Raji (cell line): ENCODE measurements around the gene UQCRQ.

Experiments
- POLR2A ChIP-seq: IDR thresholded peaks from 2 replicates; pipeline ENCODE4 v1.6.1; 2011; ENCODE audit warnings: low read depth, low read length, control low read depth; ENCODE audit not compliant: insufficient read depth

Gene UQCRQ

DNA sequence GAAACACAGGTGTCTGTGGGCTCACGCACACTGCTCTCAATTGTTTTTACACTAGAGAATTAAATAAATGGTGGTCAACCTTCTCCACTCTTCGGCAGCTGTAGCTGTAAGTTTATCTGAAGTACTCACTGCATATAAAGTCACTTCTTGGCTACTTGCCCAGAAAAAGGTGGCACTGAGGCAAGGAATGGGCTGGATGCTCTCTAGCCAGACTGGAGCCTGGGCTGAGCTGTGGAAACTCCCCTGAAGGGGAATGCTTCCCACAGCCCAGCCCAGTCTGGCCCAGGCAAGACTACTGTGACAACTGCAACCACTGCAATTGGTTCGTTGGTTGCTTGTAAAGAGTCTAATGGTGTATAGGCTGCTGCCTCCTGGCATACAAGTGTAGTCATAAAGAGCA lies 11.5 kb downstream of the UQCRQ start:
- TF ChIP-seq POLR2A = no peak

DNA sequence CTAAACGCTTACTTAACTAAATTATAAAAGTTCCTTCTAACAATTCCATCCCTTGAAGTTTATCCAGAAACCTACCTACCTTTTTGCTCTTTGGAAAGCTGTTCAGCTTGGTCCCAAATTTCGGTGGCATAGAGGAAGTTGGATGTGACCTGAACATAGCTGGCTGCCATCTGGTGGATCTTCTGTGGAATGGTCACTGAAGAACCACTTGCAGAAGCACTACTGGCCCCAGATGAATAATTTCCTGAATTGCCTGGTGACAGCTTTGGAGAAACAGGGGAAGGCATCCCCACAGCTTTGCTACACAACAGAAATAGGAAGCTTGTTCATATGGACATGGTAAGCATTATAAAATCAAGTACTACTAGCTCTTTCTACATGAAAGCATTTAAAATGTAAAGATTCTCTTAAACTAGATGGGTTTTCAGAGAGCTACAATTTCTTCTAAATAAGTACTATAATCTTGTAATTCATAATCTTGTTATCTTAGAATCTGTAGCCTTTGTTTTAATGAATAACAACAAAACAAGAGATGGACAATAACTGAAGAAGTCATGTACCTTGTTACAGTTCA lies 16.9 kb downstream of the UQCRQ start:
- TF ChIP-seq POLR2A = no peak

DNA sequence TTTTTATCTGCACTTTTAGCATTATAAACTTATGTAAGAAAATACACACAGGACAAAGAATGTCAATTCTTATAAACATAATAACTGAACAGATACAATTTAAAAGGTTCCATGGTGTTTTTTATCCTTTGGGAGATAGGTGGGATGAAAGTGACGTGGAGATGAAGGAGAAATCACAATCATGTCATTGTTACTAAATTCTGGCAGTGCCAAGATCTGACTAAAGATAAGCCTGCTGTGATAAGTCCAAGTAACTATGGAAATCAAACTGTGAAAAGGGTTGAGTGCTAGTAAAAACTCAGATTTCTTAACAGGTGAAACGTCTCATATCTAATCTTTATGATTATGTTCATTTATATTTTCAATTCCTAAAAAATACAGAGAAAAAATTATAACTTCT lies 18.1 kb downstream of the UQCRQ start:
- TF ChIP-seq POLR2A = no peak

- TF ChIP-seq POLR2A = no peak
These were observed 19.8 kb downstream of the UQCRQ start for GRCh38 chr5:132886064-132886823.

- TF ChIP-seq POLR2A = no peak
These were observed 20.8 kb downstream of the UQCRQ start for GRCh38 chr5:132887283-132887682.

GRCh38 chr5:132889501-132889900 lies 23.1 kb downstream of the UQCRQ start:
- TF ChIP-seq POLR2A = no peak

DNA sequence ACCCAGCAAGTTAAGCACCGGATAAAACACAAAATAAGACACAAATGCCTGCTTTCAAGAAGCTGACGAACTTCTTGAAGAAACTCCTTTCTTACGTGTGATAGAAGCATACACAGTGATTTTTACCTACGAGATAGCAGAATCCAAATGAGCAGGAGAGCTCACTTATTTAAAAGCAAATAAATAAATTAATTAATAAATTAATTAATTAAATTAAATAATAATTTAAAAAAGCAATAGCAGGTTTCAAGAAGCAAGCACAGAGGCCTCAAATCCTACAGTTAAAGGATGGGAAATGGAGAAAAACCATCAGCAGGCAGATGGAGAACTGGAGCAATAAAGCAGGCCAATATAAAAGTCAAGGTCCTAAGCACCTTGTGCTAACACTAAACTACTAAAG lies 24.4 kb downstream of the UQCRQ start:
- no peak for TF ChIP-seq POLR2A

DNA sequence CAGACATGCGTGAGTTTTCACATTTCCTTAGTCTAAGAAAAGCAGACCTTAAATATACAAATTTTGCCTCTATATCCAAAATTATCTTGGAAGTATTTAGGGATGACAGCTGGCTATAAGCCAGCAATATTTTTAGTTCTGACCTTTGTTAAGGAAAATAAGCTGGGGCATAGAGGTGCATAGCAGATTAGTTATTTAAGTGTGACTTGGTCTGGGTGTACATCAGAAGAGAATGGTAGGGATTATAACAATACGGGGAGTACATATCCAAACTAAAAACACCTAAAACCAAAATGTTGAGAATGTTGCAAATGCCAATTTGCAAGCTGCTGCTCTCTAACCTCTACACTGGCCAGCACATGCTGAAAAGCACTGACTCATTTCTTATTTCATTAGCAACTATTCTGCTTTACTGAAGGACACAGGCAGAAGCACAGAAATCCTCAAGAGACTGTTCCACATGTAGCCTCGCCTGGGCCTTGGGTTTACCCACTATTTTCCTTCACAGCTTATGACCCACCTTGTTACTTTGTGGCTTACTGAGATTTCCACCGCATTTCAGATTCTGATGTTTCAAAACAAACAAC lies 29.4 kb downstream of the UQCRQ start:
- TF ChIP-seq POLR2A = no peak

- no peak for TF ChIP-seq POLR2A
These were observed 30.2 kb downstream of the UQCRQ start for GRCh38 chr5:132896685-132897084.

GRCh38 chr5:132898094-132898493 lies 31.7 kb downstream of the UQCRQ start:
- no peak for TF ChIP-seq POLR2A

- no peak for TF ChIP-seq POLR2A
These were observed 34.6 kb downstream of the UQCRQ start for GRCh38 chr5:132901036-132901435.

DNA sequence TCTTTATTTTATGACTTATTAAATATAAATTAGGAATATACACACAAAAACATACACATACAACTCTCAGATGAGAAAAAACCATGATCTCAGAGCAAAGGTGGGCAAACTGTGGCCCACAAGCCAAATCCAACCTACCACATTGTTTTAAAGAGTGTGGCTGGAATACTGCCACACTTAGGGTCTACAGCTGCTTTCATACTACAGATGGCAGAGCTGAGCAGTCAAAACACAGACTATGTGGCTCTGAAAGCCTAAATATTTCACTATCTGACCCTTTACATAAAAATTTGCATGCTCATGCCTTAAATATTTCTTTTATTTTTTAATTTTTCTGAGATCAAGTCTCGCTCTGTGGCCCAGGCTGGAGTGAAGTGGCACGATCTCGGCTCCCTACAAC lies 35.3 kb downstream of the UQCRQ start:
- TF ChIP-seq POLR2A = no peak

- no peak for TF ChIP-seq POLR2A
These were observed 39.5 kb downstream of the UQCRQ start for GRCh38 chr5:132905938-132906337.

- TF ChIP-seq POLR2A = no peak
These were observed 40.7 kb downstream of the UQCRQ start for GRCh38 chr5:132907161-132907560.

- TF ChIP-seq POLR2A = no peak
These were observed 43.3 kb downstream of the UQCRQ start for GRCh38 chr5:132909702-132910101.

DNA sequence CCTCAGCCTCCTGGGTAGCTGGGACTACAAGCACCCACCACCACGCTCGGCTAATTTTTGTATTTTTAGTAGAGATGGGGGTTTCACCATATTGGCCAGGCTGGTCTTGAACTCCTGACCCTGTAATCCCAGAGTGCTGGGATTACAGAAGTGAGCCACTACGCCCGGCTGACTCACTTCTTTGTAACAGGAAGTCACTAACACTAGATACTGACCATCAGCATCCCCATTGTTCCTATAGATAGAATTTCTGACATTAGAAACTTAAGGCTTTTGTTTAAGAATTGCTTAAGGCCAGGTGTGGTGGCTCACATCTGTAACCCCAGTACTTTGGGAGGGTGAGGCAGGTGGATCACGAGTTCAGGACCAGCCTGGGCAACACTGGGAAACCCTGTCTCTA lies 49.2 kb downstream of the UQCRQ start:
- no peak for TF ChIP-seq POLR2A
